Transverse colon (tissue), 4 donors: Measurements from ENCODE around the gene TXNRD1. TPM values are rescaled to one million over a fixed set of nuclear protein-coding genes. Genes with fewer than 3 reads are reported as not detected.
"Not testable (repeated sequence)": the region's sequence is repeated elsewhere in the genome, so short reads cannot be mapped to it uniquely, and the experiment has no call there.

Experiments used
- DNase-seq: peaks from one replicate; pipeline ENCODE4 v3.0.0-alpha.2; 2019
- H3K27ac ChIP-seq, 4 donors: fragments of 200-600 bp; sonication (generic); 2 replicates each; pipeline ENCODE4 v1.5.1; 2016 to 2018; ENCODE audit warnings: inconsistent platforms in 4 of 4
- H3K27me3 ChIP-seq: fragments of 200-600 bp; sonication (generic); 2 replicates; pipeline ENCODE4 v1.5.1; 2017; ENCODE audit warnings: inconsistent platforms
- H3K36me3 ChIP-seq, 4 donors: fragments of 200-600 bp; sonication (generic); 2 replicates each; pipeline ENCODE4 v1.5.1; 2017 to 2019; ENCODE audit warnings: inconsistent platforms in 4 of 4
- H3K4me1 ChIP-seq, 4 donors: fragments of 200-600 bp; sonication (generic); 2 replicates each; pipeline ENCODE4 v1.5.1; 2017 to 2020; ENCODE audit warnings: inconsistent platforms in 4 of 4
- H3K4me3 ChIP-seq, 4 donors: fragments of 200-600 bp; sonication (generic); 1 replicate in 1 of 4; 2 replicates in 3 of 4; pipeline versions ENCODE4 v1.5.1 to v1.6.1; 2017 to 2019; ENCODE audit warnings: inconsistent platforms in 4 of 4
- H3K9me3 ChIP-seq, 2 donors: fragments of 200-600 bp; sonication (generic); 2 replicates each; pipeline ENCODE4 v1.5.1; 2017 to 2019; ENCODE audit warnings: inconsistent platforms in 2 of 2
- EP300 ChIP-seq: sonication (generic); formaldehyde crosslinking; IDR thresholded peaks from one replicate; pipeline ENCODE4 v1.6.1; 2017; ENCODE audit warnings: antibody characterized with exemption, low read depth
- POLR2A ChIP-seq: fragments of 450-650 bp; IDR thresholded peaks from one replicate; pipeline ENCODE4 v1.6.1; 2016; ENCODE audit warnings: antibody characterized with exemption, mild to moderate bottlenecking, moderate library complexity
- POLR2AphosphoS5 ChIP-seq, 3 donors: sonication (generic); formaldehyde crosslinking; IDR thresholded peaks; one replicate each; pipeline ENCODE4 v1.6.1; 2016; ENCODE audit warnings: antibody characterized with exemption in 3 of 3
- WGBS, 2 donors: methylation state at CpG; one replicate each; pipeline ENCODE4 v1.1.5; 2018; ENCODE audit warnings: low coverage in 1 of 2; 5-methylcytosine and 5-hydroxymethylcytosine counted together
- in situ Hi-C, 4 donors: fragments of 200-750 bp; cut with MboI; loops; one replicate each; pipeline versions ENCODE4 v1.15.0 to v1.15.1; 2017; ENCODE audit warnings: low sequenced_read_pairs in 3 of 4, low pct_ligation_motif_present in 1 of 4, low pct_unique_long_range_greater_than_20kb in 1 of 4
- intact Hi-C: fragments of 100-400 bp; cut with DNase I; formaldehyde crosslinking; loops from one replicate; pipeline ENCODE4 v1.15.1; 2023; ENCODE audit warnings: low total_unique reads
- total RNA-seq, 4 donors: library from RNA; depleted of rRNA; stranded (reverse); fragments of >200 nt; gene quantifications; one replicate each; pipeline ENCODE4 v1.1.0, GENCODE V29; 2016
- TF ChIP-seq, protein P1 (sequence below), 5 experiments: fragments of 200-600 bp in 3 of 5; fragments of 450-650 bp in 2 of 5; sonication (generic) in 3 of 5; IDR thresholded peaks; 1 replicate in 2 of 5; 2 replicates in 3 of 5; pipeline ENCODE4 v1.5.1; 2016 to 2017; ENCODE audit warnings: antibody characterized with exemption in 5 of 5, inconsistent platforms in 3 of 5, mild to moderate bottlenecking in 2 of 5, moderate library complexity in 1 of 5

TXNRD1 gene
- total RNA-seq, 4 donors from 2014 or later, result 72.9 to 127 (median 122) TPM

DNA sequence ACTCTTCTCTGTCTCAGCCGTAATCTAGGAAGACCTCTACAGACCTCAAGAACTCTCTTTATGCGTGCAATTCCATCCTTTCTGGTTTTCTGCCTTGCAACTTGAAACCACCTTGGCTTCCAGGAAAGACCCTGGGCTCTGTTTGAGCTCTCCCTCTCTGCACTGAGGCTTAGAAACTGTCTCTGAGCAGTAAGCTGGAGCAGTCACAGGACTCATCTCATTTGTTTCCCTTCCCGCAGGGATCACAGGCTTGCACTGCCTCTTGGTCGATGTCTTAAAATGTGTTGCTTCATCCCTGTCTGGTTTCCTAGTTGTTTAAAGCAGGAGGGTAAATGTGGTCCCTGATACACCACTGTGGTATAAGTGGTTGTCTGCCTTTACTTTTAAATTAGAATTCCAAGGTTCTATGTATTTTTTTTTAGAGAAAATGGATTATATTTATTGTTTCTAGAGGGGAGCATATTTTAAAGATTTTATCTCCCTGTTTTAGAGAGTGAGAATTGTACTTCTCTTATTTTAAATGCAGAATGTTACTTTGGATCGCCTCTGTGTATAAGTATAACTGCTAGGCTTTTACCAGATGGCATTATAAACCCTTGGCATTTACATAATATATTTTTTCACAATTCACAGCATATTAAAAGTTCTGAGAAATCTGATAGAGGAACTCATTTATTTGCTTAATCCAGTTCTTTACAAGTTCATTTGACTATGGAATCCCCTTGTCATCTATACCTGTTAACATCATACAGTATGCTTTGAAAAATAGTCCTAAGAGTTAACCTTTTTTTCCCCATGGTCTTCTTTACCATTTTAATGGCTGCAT is 114.3 kb downstream of the TXNRD1 start:
- DNase-seq, result no peak
- in situ Hi-C loops, result no loop called here
- Histone ChIP-seq H3K4me1 (no peaks in the 10 kb centered on the region), H3K9me3 (no peaks in the 10 kb centered on the region), H3K27me3 (no peaks in the 10 kb centered on the region), H3K36me3 (peaks cover 0 to 73% (median 35%) of the 10 kb centered on the region in 4 donors), H3K4me3 (no peak overlapping the region), H3K27ac (no peak overlapping the region)
- intact Hi-C loops, result loop anchor here (5.0 kb wide), 1 partner anchor 1347 kb away; no protein-coding TSS in a partner anchor
- TF ChIP-seq, protein P1, sequence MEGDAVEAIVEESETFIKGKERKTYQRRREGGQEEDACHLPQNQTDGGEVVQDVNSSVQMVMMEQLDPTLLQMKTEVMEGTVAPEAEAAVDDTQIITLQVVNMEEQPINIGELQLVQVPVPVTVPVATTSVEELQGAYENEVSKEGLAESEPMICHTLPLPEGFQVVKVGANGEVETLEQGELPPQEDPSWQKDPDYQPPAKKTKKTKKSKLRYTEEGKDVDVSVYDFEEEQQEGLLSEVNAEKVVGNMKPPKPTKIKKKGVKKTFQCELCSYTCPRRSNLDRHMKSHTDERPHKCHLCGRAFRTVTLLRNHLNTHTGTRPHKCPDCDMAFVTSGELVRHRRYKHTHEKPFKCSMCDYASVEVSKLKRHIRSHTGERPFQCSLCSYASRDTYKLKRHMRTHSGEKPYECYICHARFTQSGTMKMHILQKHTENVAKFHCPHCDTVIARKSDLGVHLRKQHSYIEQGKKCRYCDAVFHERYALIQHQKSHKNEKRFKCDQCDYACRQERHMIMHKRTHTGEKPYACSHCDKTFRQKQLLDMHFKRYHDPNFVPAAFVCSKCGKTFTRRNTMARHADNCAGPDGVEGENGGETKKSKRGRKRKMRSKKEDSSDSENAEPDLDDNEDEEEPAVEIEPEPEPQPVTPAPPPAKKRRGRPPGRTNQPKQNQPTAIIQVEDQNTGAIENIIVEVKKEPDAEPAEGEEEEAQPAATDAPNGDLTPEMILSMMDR (IDR thresholded peaks at IDR 0.05), result no peak
- TF ChIP-seq POLR2A (no peak), POLR2AphosphoS5 (IDR thresholded peaks at IDR 0.05) (no peak), EP300 (no peak)
- WGBS, 2 donors, result 87 to 93% methylated on average over 4 to 5 of the region's 5 CpGs

DNA sequence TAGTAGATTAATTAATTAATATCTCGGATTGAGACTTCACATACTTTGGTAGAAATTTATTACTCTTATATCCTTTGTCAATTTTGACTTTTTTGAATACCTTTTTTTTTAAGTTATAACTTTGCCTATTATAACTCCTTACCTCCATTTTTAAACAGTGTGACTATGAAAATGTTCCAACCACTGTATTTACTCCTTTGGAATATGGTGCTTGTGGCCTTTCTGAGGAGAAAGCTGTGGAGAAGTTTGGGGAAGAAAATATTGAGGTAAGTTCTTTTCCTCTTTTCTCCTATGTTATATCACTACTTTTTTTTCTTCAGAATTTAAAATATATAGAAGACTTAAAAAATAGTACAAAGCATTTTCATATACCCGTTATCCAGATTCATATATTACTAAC is 115.8 kb downstream of the TXNRD1 start:
- no peak overlapping the region for H3K4me3 ChIP-seq
- no peaks in the 10 kb centered on the region for H3K4me1 ChIP-seq
- in situ Hi-C loops (no loop called here), intact Hi-C loops (no loop called here)
- H3K9me3 ChIP-seq, result no peaks in the 10 kb centered on the region
- DNase-seq, result no peak
- WGBS, 2 donors, result 96 to 97% methylated on average over 2 of the region's 2 CpGs
- H3K27ac ChIP-seq, result no peak overlapping the region
- peaks cover 0 to 64% (median 29%) of the 10 kb centered on the region in 4 donors for H3K36me3 ChIP-seq
- TF ChIP-seq POLR2A, result no peak
- no peak for TF ChIP-seq EP300
- TF ChIP-seq, protein P1 (IDR thresholded peaks at IDR 0.05), result no peak
- TF ChIP-seq POLR2AphosphoS5 (IDR thresholded peaks at IDR 0.05), result no peak
- H3K27me3 ChIP-seq, result no peaks in the 10 kb centered on the region

DNA sequence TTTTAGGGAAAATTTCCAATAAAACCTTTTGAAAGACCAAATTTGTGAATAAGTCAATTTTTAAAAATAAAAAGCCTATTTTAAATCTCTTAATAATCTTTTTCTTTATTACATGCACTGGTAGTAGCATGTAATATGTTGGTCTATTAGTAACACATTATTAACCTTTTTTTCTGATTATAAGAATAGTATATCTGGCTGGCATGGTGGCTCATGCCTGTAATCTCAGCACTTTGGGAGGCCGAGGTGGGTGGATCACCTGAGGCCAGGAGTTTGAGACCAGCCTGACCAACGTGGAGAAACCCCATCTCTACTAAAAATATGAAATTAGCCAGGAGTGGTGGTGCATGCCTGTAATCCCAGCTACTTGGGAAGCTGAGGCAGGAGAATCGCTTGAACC is 116.7 kb downstream of the TXNRD1 start:
- H3K27me3 ChIP-seq, H3K4me3 ChIP-seq, H3K27ac ChIP-seq, H3K4me1 ChIP-seq, intact Hi-C loops, H3K9me3 ChIP-seq, DNase-seq, in situ Hi-C loops: not testable (repeated sequence)
- peaks cover 0 to 61% (median 29%) of the 10 kb centered on the region in 4 donors for H3K36me3 ChIP-seq
- WGBS, 2 donors, result 85 to 100% methylated on average over 1 to 3 of the region's 3 CpGs

DNA sequence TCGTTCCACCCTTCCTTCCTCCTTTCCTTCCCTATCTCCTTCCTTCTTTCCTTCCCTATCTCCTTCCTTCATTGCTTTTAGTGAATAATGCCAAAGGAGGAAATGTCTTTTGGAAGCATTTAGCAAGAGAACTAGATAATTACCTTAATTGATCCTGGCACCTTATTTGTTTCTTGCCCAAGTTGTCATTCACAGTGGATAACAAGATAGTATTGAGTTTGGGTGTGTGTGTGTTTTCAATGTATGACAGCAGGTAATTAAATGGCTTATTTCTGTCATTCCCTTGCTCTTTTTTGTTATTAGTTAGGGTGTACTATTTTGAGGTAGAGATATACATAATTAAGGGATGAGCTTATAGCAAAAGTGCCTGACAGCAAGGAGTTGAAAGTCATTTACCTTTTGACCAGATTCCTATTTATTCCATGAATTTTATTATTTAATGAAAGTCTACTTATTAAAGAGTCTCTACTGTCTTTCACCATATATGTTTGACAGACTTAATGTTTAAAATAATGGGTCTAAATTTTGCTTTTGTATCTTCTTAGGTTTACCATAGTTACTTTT is 118.2 kb downstream of the TXNRD1 start:
- intact Hi-C loops, result no loop called here
- no peaks in the 10 kb centered on the region for H3K9me3 ChIP-seq
- DNase-seq, result no peak
- H3K27me3 ChIP-seq, result no peaks in the 10 kb centered on the region
- no peak overlapping the region for H3K27ac ChIP-seq
- H3K36me3 ChIP-seq, result peaks cover 0 to 58% (median 28%) of the 10 kb centered on the region in 4 donors
- in situ Hi-C loops, result no loop called here
- WGBS, 2 donors, result 45 to 69% methylated on average over 1 of the region's 1 CpG
- TF ChIP-seq POLR2AphosphoS5 (IDR thresholded peaks at IDR 0.05), result no peak
- TF ChIP-seq EP300, result no peak
- TF ChIP-seq POLR2A, result no peak
- TF ChIP-seq, protein P1 (IDR thresholded peaks at IDR 0.05), result no peak
- no peak overlapping the region for H3K4me3 ChIP-seq
- no peaks in the 10 kb centered on the region for H3K4me1 ChIP-seq
